ENCODE results near the gene PLPPR1.

PLPPR1 gene

GRCh38 chr9:101354765-101355708 is 326.5 kb downstream of the PLPPR1 start:
- DNase-seq: no peak

GRCh38 chr9:101356619-101357018 is 328.1 kb downstream of the PLPPR1 start:
- DNase-seq: no peak

- DNase-seq: no peak
These were observed 331.2 kb downstream of the PLPPR1 start for GRCh38 chr9:101359679-101360078.

GRCh38 chr9:101360647-101361046 is 332.1 kb downstream of the PLPPR1 start:
- no peak for DNase-seq

GRCh38 chr9:101362450-101362849 is 333.9 kb downstream of the PLPPR1 start:
- DNase-seq: no peak

- DNase-seq: no peak
These were observed 336.7 kb downstream of the PLPPR1 start for GRCh38 chr9:101365181-101365580.

DNA sequence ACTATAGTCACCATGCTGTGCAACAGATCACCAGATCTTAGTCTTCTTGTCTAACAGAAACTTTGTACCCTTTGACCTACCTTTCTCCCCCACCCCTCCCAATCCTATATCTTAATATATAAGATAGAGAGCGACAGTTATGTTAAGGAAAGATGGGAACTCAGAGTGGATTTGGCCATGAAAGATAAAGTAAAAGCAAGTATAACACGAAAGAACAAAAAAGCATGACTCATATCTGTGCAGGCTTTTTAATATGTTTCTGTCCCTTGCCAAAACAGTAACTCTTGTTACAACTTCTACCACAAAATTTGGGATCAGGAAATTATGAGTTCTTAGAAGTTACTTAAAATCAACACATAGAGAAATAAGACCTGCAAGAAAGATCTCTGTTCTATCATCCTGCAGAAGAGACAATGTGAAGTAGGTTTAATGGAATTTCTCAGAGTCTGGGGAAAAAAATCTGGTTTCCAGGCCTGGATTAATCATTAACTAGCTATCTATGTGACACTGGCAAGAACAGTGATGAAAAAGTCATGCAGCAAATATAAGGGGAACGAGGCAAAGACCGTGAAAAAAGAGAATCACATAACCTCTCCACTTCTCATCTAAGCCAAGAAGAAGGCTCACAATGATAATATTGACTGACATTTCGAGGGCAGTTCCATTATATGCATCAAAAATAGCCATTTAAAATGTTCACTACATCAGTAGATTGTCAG is 337.7 kb downstream of the PLPPR1 start:
- DNase-seq: no peak

GRCh38 chr9:101367323-101367722 is 338.8 kb downstream of the PLPPR1 start:
- DNase-seq: no peak

- DNase-seq: no peak
These were observed 340.8 kb downstream of the PLPPR1 start for GRCh38 chr9:101369286-101369685.

- no peak for DNase-seq
These were observed 341.5 kb downstream of the PLPPR1 start for GRCh38 chr9:101369884-101370531.

GRCh38 chr9:101371813-101372212 is 343.3 kb downstream of the PLPPR1 start:
- no peak for DNase-seq

DNA sequence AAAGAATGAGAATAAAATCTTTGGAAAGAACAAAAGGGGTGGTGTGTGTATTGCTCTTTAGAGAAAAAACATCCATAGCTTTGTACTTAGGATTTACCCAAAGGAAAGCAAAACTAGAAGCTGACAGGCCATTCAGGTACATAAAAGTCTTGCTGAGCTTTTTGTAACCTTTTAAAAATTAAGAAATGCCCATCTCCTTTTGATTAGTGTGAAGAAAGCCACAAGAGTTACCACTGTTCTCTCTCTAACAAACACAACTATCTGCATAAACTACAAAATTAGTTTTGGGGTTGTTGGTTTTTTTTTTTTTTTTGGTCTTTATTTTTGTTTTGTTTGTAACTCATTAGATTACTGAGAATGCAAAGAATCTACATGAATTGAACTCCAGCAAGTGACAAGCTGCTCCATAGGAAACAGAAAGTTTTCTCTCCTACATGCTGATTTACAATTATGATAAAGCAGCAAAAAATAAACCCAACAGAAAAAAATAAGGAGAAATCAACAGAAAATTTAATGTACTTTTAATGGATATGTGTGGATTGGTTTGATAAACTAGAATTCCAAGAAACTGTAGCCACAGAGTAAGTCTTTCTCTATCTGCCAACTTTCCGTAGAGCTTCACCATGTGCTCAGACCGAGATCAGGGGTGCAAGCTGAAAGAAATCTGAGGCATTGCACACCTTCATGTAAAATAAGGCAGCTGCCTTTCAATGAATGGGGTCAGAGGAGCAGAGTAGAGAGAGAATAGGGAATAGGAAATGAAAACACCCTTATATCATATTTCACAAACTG is 344.0 kb downstream of the PLPPR1 start:
- no peak for DNase-seq

Data from inflammatory macrophage treated with lipopolysaccharide for 4 hours (primary cell).